K562 (cell line): ENCODE results near the gene ZMPSTE24. TPM values are rescaled to one million over a fixed set of nuclear protein-coding genes. Genes with fewer than 3 reads are reported as not detected.
A peak's percentile ranks its signal among the peaks of the same experiment; 100 is the strongest.

Experiments
- ATAC-seq: fragments of 200-7000 bp; cut with Tn5 transposase; 3 replicates; pipeline ENCODE4 v1.9.1; 2020; ENCODE audit warnings: moderate library complexity
- BruUV-seq: library from RNA; stranded (reverse); fragments of 400-500 nt; replicated peaks from 2 replicates; lab custom pipeline; 2021; lab: Mats Ljungman, UMichigan
- CTCF ChIA-PET: fragments of 300-600 bp; formaldehyde crosslinking; extraction: SDS; loops from one replicate; lab custom pipeline; 2021; ENCODE audit warnings: low intra/inter-chr PET ratio; lab: Yijun Ruan, JAX
- POLR2A ChIA-PET: fragments of 300-600, 350-650 bp; sonication (Branson Sonifier 250); formaldehyde crosslinking; extraction: SDS; loops from one replicate; lab custom pipeline; 2021; ENCODE audit warnings: antibody characterized with exemption, inconsistent platforms; lab: Yijun Ruan, JAX
- DNase-seq, 4 experiments: peaks; one replicate each; pipeline versions ENCODE4 v3.0.0 to v3.0.0-alpha.2; 2011 to 2018; ENCODE audit warnings: low spot score in 3 of 4, mixed read lengths in 3 of 4; ENCODE audit errors: extremely low read depth in 1 of 4
- FAIRE-seq: peaks from 2 replicates; lab custom pipeline; 2011; peaks lifted over from hg19 to GRCh38; lab: Jason Lieb, UNC
- H2AFZ ChIP-seq: 2 replicates; pipeline ENCODE4 v1.6.0; 2011; ENCODE audit warnings: low read depth, low read length, control low read depth, inconsistent platforms
- H3K27ac ChIP-seq: fragments of 200-600 bp; 3 replicates; pipeline ENCODE4 v1.8.0; 2011; ENCODE audit warnings: low read depth, mild to moderate bottlenecking, control low read depth, inconsistent platforms, low read length, moderate library complexity, mixed read lengths; ENCODE audit errors: extremely low read depth
- H3K27me3 ChIP-seq, 2 experiments: fragments of 300-600 bp in 1 of 2; 2 replicates in 1 of 2; 3 replicates in 1 of 2; pipeline versions ENCODE4 v1.6.0 to v1.8.0; 2011; ENCODE audit warnings: inconsistent platforms in 2 of 2, low read length in 2 of 2, mild to moderate bottlenecking in 1 of 2, mixed read lengths in 1 of 2, moderate library complexity in 1 of 2; ENCODE audit not compliant: control insufficient read depth in 2 of 2, insufficient read depth in 2 of 2
- H3K36me3 ChIP-seq: fragments of 300-600 bp; 3 replicates; pipeline ENCODE4 v1.8.0; 2011; ENCODE audit warnings: mild to moderate bottlenecking, low read length, inconsistent platforms; ENCODE audit not compliant: control insufficient read depth, insufficient read depth
- H3K4me1 ChIP-seq, 2 experiments: fragments of 200-600 bp in 1 of 2; replicated peaks in 1 of 2; 2 replicates in 1 of 2; 3 replicates in 1 of 2; pipeline versions ENCODE4 v1.5.1 to v1.8.0; 2011; ENCODE audit warnings: inconsistent platforms in 2 of 2, low read length in 2 of 2, mild to moderate bottlenecking in 1 of 2, mixed read lengths in 1 of 2, moderate library complexity in 1 of 2; ENCODE audit not compliant: control insufficient read depth in 2 of 2, insufficient read depth in 2 of 2
- H3K4me2 ChIP-seq: 2 replicates; pipeline ENCODE4 v1.6.1; 2011; ENCODE audit warnings: low read length, control low read depth, inconsistent platforms, mixed read lengths; ENCODE audit not compliant: insufficient read depth
- H3K4me3 ChIP-seq: fragments of 200-600 bp; sonication (generic), shearing (Covaris generic); 2 replicates; pipeline ENCODE4 v1.5.1; 2016; ENCODE audit warnings: control low read depth, inconsistent platforms
- H3K79me2 ChIP-seq: fragments of 200-600 bp; 3 replicates; pipeline ENCODE4 v1.8.0; 2011; ENCODE audit warnings: low read length, inconsistent platforms; ENCODE audit not compliant: control insufficient read depth, insufficient read depth
- H3K9ac ChIP-seq, 2 experiments: 2 replicates each; pipeline versions ENCODE4 v1.6.0 to v1.6.1; 2011; ENCODE audit warnings: low read depth in 2 of 2, low read length in 2 of 2, control low read depth in 1 of 2, inconsistent platforms in 1 of 2, mild to moderate bottlenecking in 1 of 2, mixed read lengths in 1 of 2; ENCODE audit not compliant: insufficient read depth in 1 of 2
- H3K9me1 ChIP-seq: one replicate; pipeline ENCODE4 v1.6.0; 2011; ENCODE audit warnings: inconsistent platforms, mild to moderate bottlenecking, low read length, moderate library complexity; ENCODE audit not compliant: control insufficient read depth, insufficient read depth
- H3K9me3 ChIP-seq: replicated peaks from 2 replicates; pipeline ENCODE4 v1.5.1; 2011; ENCODE audit warnings: low read depth, low read length, inconsistent platforms; ENCODE audit not compliant: control insufficient read depth, insufficient read depth
- H4K20me1 ChIP-seq: replicated peaks from 2 replicates; pipeline ENCODE4 v1.6.1; 2011; ENCODE audit warnings: low read length, inconsistent platforms, mixed read lengths; ENCODE audit not compliant: control insufficient read depth, insufficient read depth
- ETS2 ChIP-seq: IDR thresholded peaks from 2 replicates; pipeline ENCODE4 v1.6.1; 2016; ENCODE audit warnings: borderline replicate concordance, missing genetic modification characterization, mild to moderate bottlenecking, moderate library complexity, missing compliant biosample characterization; ENCODE audit not compliant: poor library complexity, severe bottlenecking
- HDAC1 ChIP-seq, 2 experiments: fragments of 450-650 bp; IDR thresholded peaks; 2 replicates each; pipeline ENCODE4 v1.6.1; 2016 to 2017; ENCODE audit warnings: inconsistent platforms in 1 of 2, mild to moderate bottlenecking in 1 of 2, moderate library complexity in 1 of 2
- NELFE ChIP-seq: IDR thresholded peaks from 2 replicates; pipeline ENCODE4 v1.6.1; 2011; ENCODE audit warnings: mild to moderate bottlenecking; ENCODE audit not compliant: insufficient read depth, insufficient read length
- POLR2AphosphoS2 ChIP-seq: IDR thresholded peaks from 2 replicates; pipeline ENCODE4 v1.6.1; 2012; ENCODE audit warnings: low read length, improper control_type of control experiment
- POLR2H ChIP-seq: IDR thresholded peaks from 2 replicates; pipeline ENCODE4 v1.6.1; 2016; ENCODE audit warnings: missing genetic modification characterization, low read depth, mild to moderate bottlenecking, control low read depth, missing compliant biosample characterization, moderate library complexity
- POLR3G ChIP-seq: IDR thresholded peaks from 2 replicates; pipeline ENCODE4 v1.6.1; 2011; ENCODE audit not compliant: insufficient read length, insufficient replicate concordance; ENCODE audit errors: extremely low read depth
- RREB1 ChIP-seq: fragments of 250-450 bp; sonication (Bioruptor Pico); IDR thresholded peaks from 2 replicates; pipeline ENCODE4 v1.4.0; 2020
- SRSF7 ChIP-seq: fragments of 200-400 bp; formaldehyde crosslinking; optimal IDR thresholded peaks from 2 replicates; pipeline ENCODE3; 2017; ENCODE audit warnings: mild to moderate bottlenecking, low read depth, low read length
- ZNF232 ChIP-seq: sonication (generic); formaldehyde crosslinking; IDR thresholded peaks from 2 replicates; pipeline ENCODE4 v1.8.0; 2022; ENCODE audit warnings: mild to moderate bottlenecking, missing genetic modification reagents
- ZNF561 ChIP-seq: fragments of 450-650 bp; formaldehyde crosslinking; conservative IDR thresholded peaks from 2 replicates; pipeline ENCODE4 v1.4.0; 2020; ENCODE audit warnings: mild to moderate bottlenecking, moderate library complexity
- ZNF639 ChIP-seq, 2 experiments: fragments of 200-800 bp in 1 of 2; sonication (Bioruptor generic) in 1 of 2; sonication (generic) in 1 of 2; formaldehyde crosslinking in 1 of 2; IDR thresholded peaks in 1 of 2; conservative IDR thresholded peaks in 1 of 2; 2 replicates each; pipeline versions ENCODE4 v1.5.0 to v1.6.1; 2016 to 2020; ENCODE audit warnings: missing compliant biosample characterization in 1 of 2, missing genetic modification characterization in 1 of 2, missing genetic modification reagents in 1 of 2
- WGBS: fragments of 100-300 bp; shearing (Covaris generic); methylation state at CpG from one replicate; pipeline ENCODE4 v1.1.6; 2016; ENCODE audit warnings: low coverage, mixed read lengths; ENCODE audit not compliant: insufficient coverage; ENCODE audit errors: missing lambda C conversion rate; 5-methylcytosine and 5-hydroxymethylcytosine counted together
- in situ Hi-C: fragments of 300-500 bp; cut with MboI; formaldehyde crosslinking; loops from 4 replicates; pipeline ENCODE4 v1.15.0; 2018; ENCODE audit warnings: inconsistent platforms, mixed read lengths
- intact Hi-C: fragments of 100-400 bp; cut with micrococcal nuclease; formaldehyde crosslinking; loops from 2 replicates; pipeline ENCODE4 v1.14.2; 2022
- polyA plus RNA-seq, 8 experiments: library from polyadenylated mRNA; depleted of rRNA in 4 of 8; stranded (reverse) in 5 of 8; unstranded in 3 of 8; fragments of >200 nt; fragmentation: Nextera tagmentation in 2 of 8; fragmentation: Illumina TruSeq in 1 of 8; extraction: Ambion mirVana in 2 of 8; extraction: Trizol in 1 of 8; gene quantifications; 2 replicates each; pipeline versions ENCODE4 v1.2.1 to v1.2.3, GENCODE V29; 2011 to 2014; ENCODE audit warnings: inconsistent platforms in 1 of 8, missing spikeins in 1 of 8
- total RNA-seq, 7 experiments: library from RNA; depleted of rRNA in 6 of 7; stranded (reverse); fragments of >200 nt in 6 of 7; fragmentation: Illumina TruSeq in 2 of 7; extraction: Trizol in 2 of 7; gene quantifications; 2 replicates each; pipeline versions ENCODE4 v1.2.1 to v1.2.3, GENCODE V29; 2011 to 2021; ENCODE audit warnings: low replicate concordance in 1 of 7

Gene ZMPSTE24
- total and polyA plus RNA-seq, 9 of the 15 experiments (the other 6 are each of a cell fraction or from before 2014, with no cell fraction given), result 30.7 to 75.9 (median 64.3) TPM

GRCh38 chr1:40270152-40270834 lies 12.3 kb downstream of the ZMPSTE24 start:
- no peak for ATAC-seq
- Histone ChIP-seq H3K4me1 (no peaks in the 10 kb centered on the region), H3K27me3 (no peaks in the 10 kb centered on the region), H3K9me1 (no peaks in the 10 kb centered on the region), H3K9me3 (no peaks in the 10 kb centered on the region), H2AFZ (no peak overlapping the region), H3K9ac (no peak overlapping the region), H3K79me2 (peaks cover 13% of the 10 kb centered on the region; the same call in 1 of the 3 replicates), H4K20me1 (no peaks in the 10 kb centered on the region), H3K4me2 (no peak overlapping the region), H3K36me3 (peaks cover 89% of the 10 kb centered on the region), H3K27ac (no peak overlapping the region), H3K4me3 (no peak overlapping the region)
- intact Hi-C loops, result no loop called here
- no peak for DNase-seq
- ChIA-PET CTCF (no interaction called here), POLR2A (interaction anchor here (0.6 to 1.7 kb wide), 3 partner anchors 8 to 50 kb away, joined by 3 to 4 read pairs (median 3); no protein-coding TSS in a partner anchor)
- in situ Hi-C loops, result no loop called here
- WGBS, result 86% methylated on average over 2 of the region's 3 CpGs
- FAIRE-seq, result no peak
- no TSS peak for BruUV-seq
- TF ChIP-seq SRSF7 (no peak), POLR3G (no peak), NELFE (no peak), ZNF232 (no peak), ETS2 (tag) (no peak), ZNF561 (CRISPR knock-in tag) (no peak), ZNF639 (CRISPR knock-in tag; conservative IDR thresholded peaks at IDR 0.05 in 1 of 2, IDR thresholded peaks at IDR 0.05 in 1 of 2) (no peak), POLR2H (tag) (no peak), POLR2AphosphoS2 (no peak), RREB1 (CRISPR knock-in tag) (no peak), HDAC1 (IDR thresholded peaks at IDR 0.05) (0 out of 4 replicates have a peak, but pooled peaks of 1 of the 2 experiments have one; percentile 21)
